KMS-11 (cell line): Measurements from ENCODE around the gene FBXW8.

Experiments used
- H2AFZ ChIP-seq: fragments of 200-600 bp; sonication (generic); 2 replicates; pipeline ENCODE4 v1.6.1; 2016; ENCODE audit warnings: antibody characterized with exemption, mixed run types, low read depth
- H3K27ac ChIP-seq: fragments of 200-600 bp; sonication (generic); 2 replicates; pipeline ENCODE4 v1.6.1; 2016; ENCODE audit warnings: mild to moderate bottlenecking, mixed run types
- H3K27me3 ChIP-seq: fragments of 200-600 bp; sonication (generic); 2 replicates; pipeline ENCODE4 v1.6.1; 2017; ENCODE audit warnings: mild to moderate bottlenecking, low read depth, mixed run types, moderate library complexity; ENCODE audit not compliant: insufficient read depth
- H3K36me3 ChIP-seq: fragments of 200-600 bp; sonication (generic); 2 replicates; pipeline ENCODE4 v1.6.1; 2017; ENCODE audit warnings: mild to moderate bottlenecking, mixed run types; ENCODE audit not compliant: insufficient read depth
- H3K4me1 ChIP-seq: fragments of 200-600 bp; sonication (generic); 2 replicates; pipeline ENCODE4 v1.6.1; 2016; ENCODE audit warnings: mild to moderate bottlenecking, low read depth, mixed run types; ENCODE audit not compliant: poor library complexity, severe bottlenecking
- H3K4me2 ChIP-seq: fragments of 200-600 bp; sonication (generic); 2 replicates; pipeline ENCODE4 v1.7.0; 2016; ENCODE audit warnings: mild to moderate bottlenecking, mixed run types
- H3K4me3 ChIP-seq: fragments of 200-600 bp; sonication (generic); IDR thresholded peaks from 2 replicates; pipeline ENCODE4 v1.6.1; 2017; ENCODE audit warnings: low read depth, low read length, mixed read lengths; ENCODE audit not compliant: insufficient read depth
- H3K79me2 ChIP-seq: fragments of 200-600 bp; sonication (generic); 2 replicates; pipeline ENCODE4 v1.6.1; 2016; ENCODE audit warnings: low read depth, mixed run types; ENCODE audit not compliant: insufficient read depth
- H3K9ac ChIP-seq: fragments of 200-600 bp; sonication (generic); 2 replicates; pipeline ENCODE4 v1.6.1; 2016; ENCODE audit warnings: mild to moderate bottlenecking, mixed run types
- H4K20me1 ChIP-seq: fragments of 200-600 bp; sonication (generic); 2 replicates; pipeline ENCODE4 v1.6.1; 2016; ENCODE audit warnings: mild to moderate bottlenecking, mixed run types; ENCODE audit not compliant: insufficient read depth
- TF ChIP-seq, protein P1 (sequence below): fragments of 200-600 bp; sonication (generic); conservative IDR thresholded peaks from 2 replicates; pipeline ENCODE4 v1.6.1; 2017; ENCODE audit warnings: low read depth, mild to moderate bottlenecking, antibody characterized with exemption, low read length, moderate library complexity, mixed read lengths

FBXW8 gene

DNA sequence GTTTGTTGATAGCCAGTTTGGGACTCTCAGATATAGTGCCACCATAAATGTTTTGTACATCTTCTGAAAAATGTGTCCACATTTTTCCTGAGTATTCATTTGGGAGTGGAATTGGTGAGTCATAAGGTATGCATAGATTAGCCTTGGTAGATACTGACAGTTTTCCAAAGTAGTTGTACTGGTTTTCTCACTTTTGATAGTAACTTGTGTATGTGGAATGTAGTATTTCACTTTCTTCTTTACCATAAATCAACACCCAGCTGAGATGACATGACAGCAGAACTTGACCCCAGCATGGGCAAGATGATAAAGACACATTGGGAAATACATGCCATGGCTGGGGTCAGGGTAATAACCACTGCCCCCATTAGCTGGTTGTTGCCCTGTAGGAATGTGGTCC, 5.4 kb downstream of the FBXW8 start:
- Histone ChIP-seq H3K36me3 (no peaks in the 10 kb centered on the region), H3K27ac (peak overlapping the region; percentile 47; the same call in 1 of the 2 replicates), H3K4me2 (peak overlapping the region; percentile 64), H2AFZ (no peak overlapping the region), H3K79me2 (peaks cover 15% of the 10 kb centered on the region), H3K9ac (no peak overlapping the region), H4K20me1 (no peaks in the 10 kb centered on the region), H3K4me3 (no peak overlapping the region), H3K4me1 (peaks cover 65% of the 10 kb centered on the region), H3K27me3 (no peaks in the 10 kb centered on the region)
- TF ChIP-seq, protein P1, sequence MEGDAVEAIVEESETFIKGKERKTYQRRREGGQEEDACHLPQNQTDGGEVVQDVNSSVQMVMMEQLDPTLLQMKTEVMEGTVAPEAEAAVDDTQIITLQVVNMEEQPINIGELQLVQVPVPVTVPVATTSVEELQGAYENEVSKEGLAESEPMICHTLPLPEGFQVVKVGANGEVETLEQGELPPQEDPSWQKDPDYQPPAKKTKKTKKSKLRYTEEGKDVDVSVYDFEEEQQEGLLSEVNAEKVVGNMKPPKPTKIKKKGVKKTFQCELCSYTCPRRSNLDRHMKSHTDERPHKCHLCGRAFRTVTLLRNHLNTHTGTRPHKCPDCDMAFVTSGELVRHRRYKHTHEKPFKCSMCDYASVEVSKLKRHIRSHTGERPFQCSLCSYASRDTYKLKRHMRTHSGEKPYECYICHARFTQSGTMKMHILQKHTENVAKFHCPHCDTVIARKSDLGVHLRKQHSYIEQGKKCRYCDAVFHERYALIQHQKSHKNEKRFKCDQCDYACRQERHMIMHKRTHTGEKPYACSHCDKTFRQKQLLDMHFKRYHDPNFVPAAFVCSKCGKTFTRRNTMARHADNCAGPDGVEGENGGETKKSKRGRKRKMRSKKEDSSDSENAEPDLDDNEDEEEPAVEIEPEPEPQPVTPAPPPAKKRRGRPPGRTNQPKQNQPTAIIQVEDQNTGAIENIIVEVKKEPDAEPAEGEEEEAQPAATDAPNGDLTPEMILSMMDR, result no peak

GRCh38 chr12:116916714-116917114, 6.0 kb downstream of the FBXW8 start:
- TF ChIP-seq, protein P1, result no peak
- Histone ChIP-seq H4K20me1 (no peaks in the 10 kb centered on the region), H3K4me1 (peaks cover 69% of the 10 kb centered on the region), H3K4me3 (no peak overlapping the region), H3K4me2 (peak overlapping the region; percentile 64), H3K79me2 (peaks cover 11% of the 10 kb centered on the region), H3K9ac (no peak overlapping the region), H3K27ac (peak overlapping the region; percentile 47; the same call in 1 of the 2 replicates), H3K27me3 (no peaks in the 10 kb centered on the region), H3K36me3 (no peaks in the 10 kb centered on the region), H2AFZ (no peak overlapping the region)

- H3K4me1 ChIP-seq, result peaks cover 79% of the 10 kb centered on the region
- no peaks in the 10 kb centered on the region for H4K20me1 ChIP-seq
- H2AFZ ChIP-seq, result no peak overlapping the region
- H3K9ac ChIP-seq, result no peak overlapping the region
- no peak overlapping the region for H3K27ac ChIP-seq
- H3K79me2 ChIP-seq, result peaks cover 4% of the 10 kb centered on the region; the same call in 1 of the 2 replicates
- TF ChIP-seq, protein P1, result no peak
- H3K4me3 ChIP-seq, result no peak overlapping the region
- H3K27me3 ChIP-seq, result no peaks in the 10 kb centered on the region
- no peak overlapping the region for H3K4me2 ChIP-seq
- H3K36me3 ChIP-seq, result no peaks in the 10 kb centered on the region
These were observed 7.7 kb downstream of the FBXW8 start for GRCh38 chr12:116918464-116918863.

GRCh38 chr12:116919247-116919661, 8.5 kb downstream of the FBXW8 start:
- H4K20me1 ChIP-seq, result no peaks in the 10 kb centered on the region
- H3K27ac ChIP-seq, result no peak overlapping the region
- peaks cover 87% of the 10 kb centered on the region for H3K4me1 ChIP-seq
- no peak overlapping the region for H2AFZ ChIP-seq
- H3K27me3 ChIP-seq, result no peaks in the 10 kb centered on the region
- TF ChIP-seq, protein P1, result no peak
- H3K9ac ChIP-seq, result no peak overlapping the region
- peaks cover 4% of the 10 kb centered on the region; the same call in 1 of the 2 replicates for H3K79me2 ChIP-seq
- no peak overlapping the region for H3K4me3 ChIP-seq
- no peaks in the 10 kb centered on the region for H3K36me3 ChIP-seq
- no peak overlapping the region for H3K4me2 ChIP-seq
